GM21360 (cell line): ENCODE measurements around the gene ITPR1.
A peak's percentile ranks its signal among the peaks of the same experiment; 100 is the strongest.

ENCODE experiments used
- ATAC-seq: cut with Tn5 transposase; IDR thresholded peaks from one replicate; pipeline ENCODE4 v1.9.1; 2021; ENCODE audit warnings: mild to moderate bottlenecking, moderate library complexity; ENCODE audit not compliant: unreplicated experiment

The ITPR1 gene

DNA sequence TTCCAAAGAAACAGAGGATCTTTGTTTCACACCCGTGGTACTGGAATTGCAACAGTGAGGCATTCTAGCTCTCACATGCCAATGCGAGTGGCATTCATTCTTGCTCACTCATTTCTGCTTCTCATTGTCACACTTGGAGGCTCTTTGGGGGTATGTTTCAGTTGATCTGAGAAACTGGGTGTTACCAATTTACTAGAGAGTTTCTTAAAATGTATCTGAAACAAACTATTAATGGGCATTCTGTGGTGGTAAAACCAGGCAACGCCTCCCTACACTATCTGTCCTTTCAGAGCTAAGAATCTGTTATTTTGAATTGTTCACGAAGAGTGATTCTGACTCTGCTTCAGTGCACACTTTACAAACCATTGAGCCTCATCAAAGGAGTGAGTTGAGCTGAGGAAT lies 345.5 kb downstream of the ITPR1 start:
- peak; percentile 75 for ATAC-seq

GRCh38 chr3:4839278-4839677 lies 346.1 kb downstream of the ITPR1 start:
- no peak for ATAC-seq

DNA sequence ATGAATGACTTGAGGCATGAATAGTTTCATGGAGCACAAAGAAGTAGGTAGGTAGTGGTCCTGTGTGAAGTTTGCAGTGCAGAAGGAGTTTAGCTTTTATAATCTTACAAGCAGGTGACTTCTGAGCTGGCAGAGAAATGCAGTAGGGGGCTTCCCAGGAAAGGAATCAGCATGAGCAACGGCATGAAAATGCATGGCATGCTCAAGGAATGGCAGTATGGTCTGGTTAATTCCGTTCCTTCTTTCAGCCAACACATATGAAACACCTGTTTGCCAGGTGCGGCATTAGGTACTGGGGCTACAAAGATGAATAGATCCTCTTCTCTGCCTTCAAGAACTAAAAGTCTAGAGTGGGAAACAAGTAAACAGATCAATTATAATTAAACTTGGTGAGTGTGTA lies 348.1 kb downstream of the ITPR1 start:
- ATAC-seq: no peak

- no peak for ATAC-seq
These were observed 348.8 kb downstream of the ITPR1 start for GRCh38 chr3:4841776-4842440.

DNA sequence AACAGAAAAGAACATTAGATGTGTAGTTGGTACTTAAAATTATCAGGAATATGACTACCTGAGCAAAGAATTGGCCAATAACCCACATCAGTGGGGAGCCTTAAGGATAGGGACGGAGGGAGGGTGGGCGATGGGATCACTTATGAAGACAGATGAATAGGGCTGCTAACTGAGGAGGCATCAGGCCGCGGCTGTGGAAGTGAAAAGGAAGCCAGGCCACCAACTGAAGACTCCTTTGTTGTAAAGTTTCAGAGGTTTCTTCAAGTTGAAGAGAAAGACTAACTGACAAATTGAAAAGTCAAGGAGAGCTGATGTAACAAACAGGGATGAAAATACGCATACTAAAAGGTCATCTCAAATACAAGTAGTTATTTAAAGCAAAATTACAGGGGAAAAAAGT lies 350.5 kb downstream of the ITPR1 start:
- no peak for ATAC-seq

DNA sequence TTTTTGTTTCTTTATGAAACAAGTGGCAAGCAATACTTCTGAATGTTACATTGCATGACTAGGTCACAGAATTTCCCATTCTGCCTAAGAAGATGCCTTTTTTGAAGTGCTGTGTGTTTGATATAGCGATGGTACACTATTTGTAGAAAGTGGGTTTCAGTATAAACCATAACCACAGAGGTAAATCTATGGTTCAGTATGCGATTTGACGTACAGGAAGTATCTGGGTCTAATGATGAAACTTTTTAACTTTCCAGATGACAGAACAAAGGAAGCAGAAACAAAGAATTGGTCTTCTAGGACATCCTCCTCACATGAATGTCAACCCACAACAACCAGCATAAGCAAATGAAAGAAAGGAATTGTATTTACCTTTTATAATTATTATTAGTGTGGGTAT lies 352.7 kb downstream of the ITPR1 start:
- peak; percentile 85 for ATAC-seq

DNA sequence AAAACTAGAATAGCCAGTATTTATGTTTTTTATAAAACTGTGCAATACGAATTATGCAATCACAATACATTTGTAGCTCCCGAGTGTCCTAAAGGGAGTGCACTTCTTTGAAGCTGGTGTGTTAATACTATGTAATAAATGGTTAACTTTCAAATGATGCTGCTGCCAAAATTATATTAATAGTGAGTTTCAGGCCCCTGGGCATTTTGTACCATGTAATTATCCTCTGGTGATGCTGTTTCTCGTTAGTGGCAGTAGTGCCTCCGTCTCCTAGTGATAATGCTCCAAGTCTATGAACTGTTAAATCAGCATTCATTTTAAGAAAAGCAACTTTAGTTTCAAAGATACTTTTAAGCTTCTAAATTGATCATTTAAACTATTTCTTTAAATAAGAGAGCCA lies 353.4 kb downstream of the ITPR1 start:
- ATAC-seq: no peak

GRCh38 chr3:4848176-4848825 lies 355.2 kb downstream of the ITPR1 start:
- ATAC-seq: no peak

DNA sequence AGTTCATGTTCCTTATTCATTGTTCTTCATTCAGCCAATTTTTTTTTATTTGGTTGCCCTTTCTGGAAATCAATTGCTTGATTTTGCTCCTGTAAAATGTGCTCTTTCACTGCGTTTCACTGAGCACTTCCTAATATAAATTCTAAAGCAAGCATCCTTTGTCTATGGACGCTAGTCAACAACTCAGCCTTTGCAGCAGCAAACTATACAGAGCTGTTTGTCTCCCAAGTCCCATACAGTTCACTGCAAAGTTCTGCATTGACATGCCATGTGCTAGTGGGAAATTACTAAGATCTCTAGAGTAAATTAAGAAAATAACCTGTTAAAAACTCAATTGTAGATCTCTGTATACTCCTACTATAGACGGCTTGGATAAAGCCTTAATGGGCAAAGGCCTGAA lies 356.0 kb downstream of the ITPR1 start:
- ATAC-seq: no peak

DNA sequence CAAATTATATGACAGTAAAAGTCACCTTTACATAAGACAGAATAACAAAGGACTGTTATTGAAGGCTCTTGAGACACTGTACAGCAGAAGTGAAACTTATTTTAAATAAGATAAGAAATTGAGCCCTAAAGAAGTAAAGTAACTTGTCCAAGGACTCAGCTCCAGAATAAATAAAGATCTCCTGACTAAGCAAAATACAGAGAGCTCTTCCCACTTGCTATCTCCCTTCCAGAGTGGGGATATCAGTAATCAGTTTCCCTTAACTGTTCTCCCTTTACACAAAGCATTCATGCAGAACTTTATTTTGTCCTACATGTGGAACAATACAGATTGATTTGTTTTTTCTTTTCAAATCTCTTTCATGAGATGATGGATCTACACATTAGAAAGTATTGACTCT lies 356.6 kb downstream of the ITPR1 start:
- ATAC-seq: no peak

GRCh38 chr3:4850211-4850927 lies 357.2 kb downstream of the ITPR1 start:
- peak; percentile 34 for ATAC-seq

GRCh38 chr3:4850928-4851265 lies 357.7 kb downstream of the ITPR1 start:
- peak; percentile 44 for ATAC-seq

GRCh38 chr3:4852780-4853748 lies 359.9 kb downstream of the ITPR1 start:
- no peak for ATAC-seq

DNA sequence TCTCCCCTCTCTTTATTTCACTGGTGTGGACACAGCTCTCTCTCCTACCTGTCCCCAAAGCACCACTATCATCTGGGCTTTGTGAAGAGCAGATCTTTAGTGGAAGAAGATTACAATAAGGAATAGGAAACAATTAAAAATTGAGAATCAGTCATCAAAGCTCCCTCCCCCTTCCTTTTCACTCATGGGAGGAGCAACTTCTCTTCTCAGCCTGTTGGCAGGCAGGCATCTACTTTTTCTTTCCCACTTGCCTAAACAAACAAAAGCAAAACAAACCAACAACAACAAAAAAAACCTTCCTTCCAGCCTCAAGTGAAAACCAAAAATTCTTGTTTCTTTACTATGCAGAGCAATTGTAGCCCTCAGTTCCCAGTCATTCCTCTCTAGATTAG lies 360.6 kb downstream of the ITPR1 start:
- no peak for ATAC-seq

DNA sequence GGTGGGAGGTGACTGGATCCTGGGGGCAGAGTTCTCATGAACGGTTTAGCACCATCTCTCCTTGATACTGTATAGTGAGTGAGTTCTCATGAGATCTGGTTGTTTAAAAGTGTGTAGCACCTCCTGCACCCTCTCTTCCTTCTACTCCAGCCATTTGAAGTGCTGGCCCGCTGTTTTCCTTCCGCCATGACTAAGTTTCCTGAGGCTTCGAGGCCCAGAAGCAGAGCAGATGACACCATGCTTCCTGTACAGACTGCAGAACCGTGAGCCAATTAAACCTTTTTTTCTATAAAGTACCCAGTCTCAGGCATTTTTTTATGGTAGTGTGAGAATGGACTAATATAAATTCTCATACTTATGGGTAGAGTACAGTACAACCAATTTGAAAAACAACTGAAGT lies 362.5 kb downstream of the ITPR1 start:
- ATAC-seq: no peak

GRCh38 chr3:4856136-4856535 lies 363.0 kb downstream of the ITPR1 start:
- no peak for ATAC-seq

DNA sequence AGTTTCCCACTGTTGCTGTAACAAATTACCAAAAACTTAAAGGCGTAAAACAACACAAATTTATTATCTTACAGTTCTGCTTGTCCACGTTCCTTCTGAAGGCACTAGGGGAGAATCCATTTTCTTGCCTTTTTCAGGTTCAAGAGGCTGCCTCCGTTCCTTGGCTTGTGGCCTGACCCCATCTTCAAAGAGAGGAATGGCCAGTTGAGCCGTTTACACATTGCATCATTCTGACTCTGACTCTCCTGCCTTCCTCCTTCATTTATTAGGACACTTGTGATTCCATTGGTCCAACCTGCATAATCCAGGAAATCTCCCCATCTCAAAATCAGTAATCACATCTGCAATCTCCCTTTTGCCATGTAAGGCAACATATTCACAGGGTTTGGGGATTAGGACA lies 363.4 kb downstream of the ITPR1 start:
- ATAC-seq: no peak

DNA sequence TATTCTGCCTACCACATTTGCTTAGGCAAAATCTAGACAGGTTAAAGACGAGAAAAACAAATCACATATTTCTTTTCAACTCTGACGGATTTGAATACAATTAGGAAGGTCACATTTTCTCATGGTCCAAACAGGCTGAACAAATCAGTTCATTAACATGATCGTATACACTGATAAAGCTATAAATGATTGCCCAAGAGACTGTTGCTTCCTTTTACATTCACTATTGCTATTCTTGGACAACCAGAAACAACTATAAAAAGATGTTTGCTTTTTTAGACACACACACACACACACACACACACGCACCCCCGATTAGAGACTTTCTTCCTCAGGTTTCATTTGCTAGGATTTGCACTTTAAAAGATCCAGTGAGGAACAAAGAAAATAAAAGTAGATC lies 363.8 kb downstream of the ITPR1 start:
- no peak for ATAC-seq

GRCh38 chr3:4859788-4860187 lies 366.6 kb downstream of the ITPR1 start:
- no peak for ATAC-seq

- ATAC-seq: no peak
These were observed 369.8 kb downstream of the ITPR1 start for GRCh38 chr3:4862973-4863372.

GRCh38 chr3:4864503-4864902 lies 371.4 kb downstream of the ITPR1 start:
- no peak for ATAC-seq
